ENCODE data around the gene RAB43. TPM values are rescaled to one million over a fixed set of nuclear protein-coding genes. Genes with fewer than 3 reads are reported as not detected.

The RAB43 gene
- total and polyA plus RNA-seq, 8 donors: 4.7 to 18.7 (median 8.9) TPM

DNA sequence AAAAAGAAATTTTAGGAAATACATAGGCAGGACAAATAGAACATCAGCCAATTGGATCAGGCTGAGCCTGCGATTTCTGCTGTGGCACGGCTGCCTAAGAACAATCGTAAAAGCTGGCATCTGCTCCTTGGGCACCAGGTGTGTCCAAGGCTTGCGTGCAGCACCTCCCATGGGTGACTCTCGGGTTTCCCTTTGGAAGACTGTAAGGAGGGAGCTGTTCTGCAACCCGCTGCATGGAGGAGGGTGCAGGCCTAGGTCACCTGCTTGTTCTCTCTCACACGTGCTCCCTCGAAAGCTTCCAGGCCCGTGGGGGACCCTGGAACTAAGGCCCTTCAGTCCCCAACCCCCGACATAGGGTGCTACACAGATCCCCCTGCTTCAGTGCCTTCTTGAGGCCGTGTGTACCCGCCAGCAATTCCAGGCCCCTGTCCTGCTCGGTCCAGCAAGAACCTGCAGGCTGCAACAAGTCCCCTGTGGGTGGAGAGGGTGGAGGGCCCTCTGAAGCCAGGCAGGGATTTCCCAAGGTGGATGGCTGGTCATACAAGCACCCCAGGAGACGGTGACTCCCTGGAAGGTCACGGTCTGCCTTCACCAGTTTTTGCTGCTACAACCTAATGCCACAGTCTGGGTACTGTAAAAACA lies 57.6 kb downstream of the RAB43 start:
- DNase-seq (peak in 1 of 6 donors; percentile 34), FAIRE-seq (no peak), ATAC-seq (peak in 1 of 4 donors; percentile 17)
- Histone ChIP-seq H3K27me3 (no peaks in the 10 kb centered on the region), H3K9me3 (no peaks in the 10 kb centered on the region), H3K36me3 (no peaks in the 10 kb centered on the region), H3K4me3 (no peak overlapping the region), H3K27ac (no peak overlapping the region), H3K4me1 (peaks cover 0 to 3% (median 1%) of the 10 kb centered on the region in 3 donors)
- TF ChIP-seq, protein P1, sequence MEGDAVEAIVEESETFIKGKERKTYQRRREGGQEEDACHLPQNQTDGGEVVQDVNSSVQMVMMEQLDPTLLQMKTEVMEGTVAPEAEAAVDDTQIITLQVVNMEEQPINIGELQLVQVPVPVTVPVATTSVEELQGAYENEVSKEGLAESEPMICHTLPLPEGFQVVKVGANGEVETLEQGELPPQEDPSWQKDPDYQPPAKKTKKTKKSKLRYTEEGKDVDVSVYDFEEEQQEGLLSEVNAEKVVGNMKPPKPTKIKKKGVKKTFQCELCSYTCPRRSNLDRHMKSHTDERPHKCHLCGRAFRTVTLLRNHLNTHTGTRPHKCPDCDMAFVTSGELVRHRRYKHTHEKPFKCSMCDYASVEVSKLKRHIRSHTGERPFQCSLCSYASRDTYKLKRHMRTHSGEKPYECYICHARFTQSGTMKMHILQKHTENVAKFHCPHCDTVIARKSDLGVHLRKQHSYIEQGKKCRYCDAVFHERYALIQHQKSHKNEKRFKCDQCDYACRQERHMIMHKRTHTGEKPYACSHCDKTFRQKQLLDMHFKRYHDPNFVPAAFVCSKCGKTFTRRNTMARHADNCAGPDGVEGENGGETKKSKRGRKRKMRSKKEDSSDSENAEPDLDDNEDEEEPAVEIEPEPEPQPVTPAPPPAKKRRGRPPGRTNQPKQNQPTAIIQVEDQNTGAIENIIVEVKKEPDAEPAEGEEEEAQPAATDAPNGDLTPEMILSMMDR (IDR thresholded peaks at IDR 0.05): no peak
- intact Hi-C loops (cut with DNase I): no loop called here
- WGBS, 2 donors: 79 to 81% methylated on average over 15 of the region's 15 CpGs

DNA sequence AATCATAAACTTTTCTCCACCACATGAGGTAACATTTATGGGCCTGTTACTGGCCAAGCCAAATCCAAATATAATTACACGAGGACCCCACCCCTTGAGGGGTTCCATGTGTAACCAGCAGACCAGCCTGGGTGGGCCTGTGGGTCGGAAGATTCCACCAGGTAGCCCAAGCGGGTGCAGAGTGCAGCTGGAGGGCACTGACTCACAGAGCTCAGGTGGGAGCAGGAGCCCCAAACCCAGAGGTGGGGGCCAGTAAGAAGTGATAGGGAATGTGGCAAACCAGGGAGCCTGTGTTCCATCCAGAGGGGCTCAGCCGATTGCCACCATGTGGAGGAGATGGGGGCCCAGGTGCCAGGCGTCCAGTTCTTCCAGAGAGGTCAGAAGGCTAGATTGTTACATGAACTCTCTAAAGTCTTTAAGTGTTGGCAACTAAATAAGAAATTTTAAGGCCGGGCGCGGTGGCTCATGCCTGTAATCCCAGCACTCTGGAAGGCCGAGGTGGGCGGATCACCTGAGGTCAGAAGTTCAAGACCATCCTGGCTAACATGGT lies 58.4 kb downstream of the RAB43 start:
- Histone ChIP-seq H3K27me3 (no peaks in the 10 kb centered on the region), H3K4me3 (no peak overlapping the region), H3K36me3 (no peaks in the 10 kb centered on the region), H3K27ac (no peak overlapping the region), H3K9me3 (no peaks in the 10 kb centered on the region), H3K4me1 (peaks cover 0 to 7% (median 5%) of the 10 kb centered on the region in 3 donors)
- ATAC-seq (no peak), FAIRE-seq (no peak), DNase-seq (peak in 1 of 6 donors; percentile 17)
- intact Hi-C loops (cut with DNase I): no loop called here
- WGBS, 2 donors: 88 to 92% methylated on average over 10 of the region's 10 CpGs
- TF ChIP-seq, protein P1 (IDR thresholded peaks at IDR 0.05): no peak

DNA sequence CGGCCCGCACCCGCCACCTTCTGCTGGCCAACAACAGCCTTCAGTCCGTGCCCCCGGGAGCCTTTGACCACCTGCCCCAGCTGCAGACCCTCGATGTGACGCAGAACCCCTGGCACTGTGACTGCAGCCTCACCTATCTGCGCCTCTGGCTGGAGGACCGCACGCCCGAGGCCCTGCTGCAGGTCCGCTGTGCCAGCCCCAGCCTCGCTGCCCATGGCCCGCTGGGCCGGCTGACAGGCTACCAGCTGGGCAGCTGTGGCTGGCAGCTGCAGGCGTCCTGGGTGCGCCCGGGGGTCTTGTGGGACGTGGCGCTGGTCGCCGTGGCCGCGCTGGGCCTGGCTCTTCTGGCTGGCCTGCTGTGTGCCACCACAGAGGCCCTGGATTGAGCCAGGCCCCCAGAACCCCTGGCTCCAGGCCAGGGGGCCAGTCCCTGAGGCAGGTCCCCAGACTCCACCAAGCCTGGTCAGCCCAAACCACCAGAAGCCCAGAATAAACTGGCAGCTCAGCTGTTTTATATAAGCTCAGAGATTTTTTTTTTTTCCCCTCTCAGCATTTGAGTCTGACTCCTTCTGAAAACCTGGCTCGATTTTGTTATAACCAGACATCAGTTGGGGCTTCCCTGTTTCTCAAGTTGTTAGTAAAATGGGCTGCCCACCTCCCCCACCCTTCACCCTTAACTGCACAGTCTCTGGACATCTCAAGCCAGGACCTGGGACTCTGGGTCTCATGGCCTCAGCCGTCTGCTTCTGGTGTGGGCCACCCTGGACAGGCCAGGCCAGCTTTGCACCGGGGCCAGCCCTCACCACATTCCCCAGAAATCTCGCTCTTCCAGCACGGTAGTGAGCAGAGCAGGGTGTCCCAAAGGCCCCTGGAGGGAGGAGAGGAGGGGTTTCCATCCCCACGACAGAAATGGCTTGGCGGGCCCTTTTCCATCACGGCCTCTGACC lies 59.4 kb downstream of the RAB43 start:
- H3K4me3 ChIP-seq: no peak overlapping the region
- H3K27me3 ChIP-seq: no peaks in the 10 kb centered on the region
- H3K9me3 ChIP-seq: no peaks in the 10 kb centered on the region
- TF ChIP-seq, protein P1 (IDR thresholded peaks at IDR 0.05): no peak
- no peak overlapping the region for H3K27ac ChIP-seq
- no peak for FAIRE-seq
- no peak for ATAC-seq
- H3K4me1 ChIP-seq: peaks cover 0 to 12% (median 7%) of the 10 kb centered on the region in 3 donors
- intact Hi-C loops (cut with DNase I): no loop called here
- DNase-seq: peak in 1 of 6 donors; percentile 34
- no peaks in the 10 kb centered on the region for H3K36me3 ChIP-seq
- 90 to 92% methylated on average over 27 to 32 of the region's 32 CpGs for WGBS, 2 donors

DNA sequence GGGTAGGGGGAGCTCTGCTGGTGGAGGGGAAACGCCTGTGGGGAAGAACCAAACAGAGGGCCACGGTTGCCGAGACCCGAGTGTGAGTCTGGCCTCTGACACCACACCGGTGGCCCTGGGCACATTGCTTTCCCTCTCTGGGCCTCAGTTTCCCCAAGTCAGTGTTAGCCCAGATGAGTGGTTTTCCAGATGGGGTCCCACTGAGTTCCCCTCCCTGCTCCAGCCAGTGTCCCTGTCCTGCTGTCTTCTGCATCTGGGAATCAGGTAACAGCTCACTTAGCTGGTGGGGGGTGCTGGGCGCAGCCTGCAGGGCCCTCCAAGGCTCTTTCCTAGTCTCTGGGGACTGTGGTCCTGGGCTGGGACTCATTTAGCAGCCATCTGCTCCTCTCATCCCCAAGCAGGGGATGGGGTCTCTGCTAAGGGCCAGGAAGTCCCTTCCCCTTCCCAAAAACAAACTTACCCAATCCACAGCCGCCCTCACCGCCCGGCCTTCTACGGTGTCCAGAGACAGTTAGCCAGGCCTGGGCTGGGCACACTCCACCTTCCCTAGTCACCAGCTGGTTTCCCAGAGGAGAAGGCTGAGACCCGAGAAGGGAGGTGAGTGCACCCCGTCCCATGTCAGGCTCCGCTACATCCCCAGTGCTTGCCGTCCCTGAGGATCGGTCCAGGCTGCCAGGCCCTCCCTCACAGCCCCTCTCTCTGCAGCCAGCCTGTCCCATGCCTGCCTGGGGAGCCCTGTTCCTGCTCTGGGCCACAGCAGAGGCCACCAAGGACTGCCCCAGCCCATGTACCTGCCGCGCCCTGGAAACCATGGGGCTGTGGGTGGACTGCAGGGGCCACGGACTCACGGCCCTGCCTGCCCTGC lies 60.3 kb downstream of the RAB43 start:
- no peaks in the 10 kb centered on the region for H3K36me3 ChIP-seq
- WGBS, 2 donors: 93 to 95% methylated on average over 17 to 19 of the region's 19 CpGs
- H3K27me3 ChIP-seq: no peaks in the 10 kb centered on the region
- DNase-seq: no peak
- FAIRE-seq: no peak
- H3K4me1 ChIP-seq: peaks cover 0 to 18% (median 7%) of the 10 kb centered on the region in 3 donors
- no peak for ATAC-seq
- no peak overlapping the region for H3K27ac ChIP-seq
- intact Hi-C loops (cut with DNase I): no loop called here
- no peaks in the 10 kb centered on the region for H3K9me3 ChIP-seq
- TF ChIP-seq, protein P1 (IDR thresholded peaks at IDR 0.05): no peak
- no peak overlapping the region for H3K4me3 ChIP-seq

Data from pancreas (tissue), 10 donors.